Activated CD8-positive, alpha-beta T cell treated with anti-CD3 and anti-CD28 coated beads, Interleukin-2, amount 10 ng/mL, durations not matched to agents 7 days and 5 days (primary cell): ENCODE results near the gene ADIRF. TPM values are rescaled to one million over a fixed set of nuclear protein-coding genes. Genes with fewer than 3 reads are reported as not detected.

Experiments
- ATAC-seq: fragments of 150-1000 bp; cut with Tn5 transposase; one replicate; pipeline ENCODE4 v1.10.0; 2021; ENCODE audit warnings: moderate library complexity
- CTCF ChIA-PET: fragments of 350-600 bp; sonication (Branson Sonifier 250); formaldehyde crosslinking; loops from one replicate; lab custom pipeline; 2021; ENCODE audit warnings: antibody characterized with exemption; lab: Charles Lee
- POLR2A ChIA-PET: fragments of 350-600 bp; sonication (Branson Sonifier 250); formaldehyde crosslinking; loops from one replicate; lab custom pipeline; 2021; ENCODE audit warnings: antibody characterized with exemption; lab: Charles Lee
- DNase-seq: peaks from one replicate; pipeline ENCODE4 v3.0.0-alpha.2; 2020
- H3K27ac Mint-ChIP-seq: one replicate; pipeline ENCODE4 v1.8.0; 2021; ENCODE audit warnings: mild to moderate bottlenecking, mixed read lengths
- H3K27me3 Mint-ChIP-seq: one replicate; pipeline ENCODE4 v1.8.0; 2021; ENCODE audit warnings: low read depth, mixed read lengths
- H3K36me3 Mint-ChIP-seq: one replicate; pipeline ENCODE4 v1.8.0; 2021; ENCODE audit warnings: low read depth, mixed read lengths
- H3K4me1 Mint-ChIP-seq: one replicate; pipeline ENCODE4 v1.8.0; 2021; ENCODE audit warnings: low read depth, mixed read lengths
- H3K4me3 Mint-ChIP-seq: one replicate; pipeline ENCODE4 v1.8.0; 2021; ENCODE audit warnings: mild to moderate bottlenecking, mixed read lengths
- H3K9me3 Mint-ChIP-seq: one replicate; pipeline ENCODE4 v1.8.0; 2022; ENCODE audit warnings: mixed read lengths; ENCODE audit not compliant: insufficient read depth
- total RNA-seq, 2 experiments: library from RNA; stranded (reverse); gene quantifications; one replicate each; pipeline ENCODE4 v1.2.3, GENCODE V29; 2021

The ADIRF gene
- total RNA-seq, 2 experiments from 2014 or later: not detected

GRCh38 chr10:86958116-86958900 lies 10.0 kb upstream of the ADIRF start, which contains the start of gene SNCG:
SNCG (plus strand) TSS chr10:86958599; CDS start chr10:86958698, 99 bp downstream.
- no peak for ATAC-seq
- Mint-ChIP-seq H3K4me1 (no peaks in the 10 kb centered on the region), H3K27me3 (no peaks in the 10 kb centered on the region), H3K9me3 (no peaks in the 10 kb centered on the region), H3K4me3 (no peak within 1 kb of the TSS), H3K36me3 (no peaks in the 10 kb centered on the region), H3K27ac (no peak within 1 kb of the TSS)
- POLR2A ChIA-PET: no interaction called here
- DNase-seq: no peak
- CTCF ChIA-PET: interaction anchor here (1.9 to 2.1 kb wide), 2 partner anchors 8 to 20 kb away, joined by 5 to 13 read pairs; no protein-coding TSS in a partner anchor

GRCh38 chr10:86958901-86959736 lies 9.2 kb upstream of the ADIRF start:
- CTCF ChIA-PET: interaction anchor here (1.9 kb wide), 1 partner anchor 21 kb away, joined by 5 read pairs; no protein-coding TSS in a partner anchor
- DNase-seq (no peak), ATAC-seq (no peak)
- no peak overlapping the region for H3K27ac Mint-ChIP-seq
- POLR2A ChIA-PET: no interaction called here
- H3K27me3 Mint-ChIP-seq: no peaks in the 10 kb centered on the region
- no peaks in the 10 kb centered on the region for H3K36me3 Mint-ChIP-seq
- no peak overlapping the region for H3K4me3 Mint-ChIP-seq
- H3K4me1 Mint-ChIP-seq: no peaks in the 10 kb centered on the region
- H3K9me3 Mint-ChIP-seq: no peaks in the 10 kb centered on the region

GRCh38 chr10:86959737-86960002 lies 8.6 kb upstream of the ADIRF start:
- no peaks in the 10 kb centered on the region for H3K27me3 Mint-ChIP-seq
- H3K27ac Mint-ChIP-seq: no peak overlapping the region
- H3K4me3 Mint-ChIP-seq: no peak overlapping the region
- no peaks in the 10 kb centered on the region for H3K9me3 Mint-ChIP-seq
- POLR2A ChIA-PET: no interaction called here
- DNase-seq (no peak), ATAC-seq (no peak)
- H3K4me1 Mint-ChIP-seq: no peaks in the 10 kb centered on the region
- no peaks in the 10 kb centered on the region for H3K36me3 Mint-ChIP-seq
- CTCF ChIA-PET: interaction anchor here (1.3 kb wide), 1 partner anchor 19 kb away, joined by 4 read pairs; no protein-coding TSS in a partner anchor

GRCh38 chr10:86960003-86960862 lies 8.0 kb upstream of the ADIRF start:
- Mint-ChIP-seq H3K27ac (peak overlapping the region; percentile 49), H3K36me3 (no peaks in the 10 kb centered on the region), H3K27me3 (no peaks in the 10 kb centered on the region), H3K4me1 (no peaks in the 10 kb centered on the region), H3K4me3 (no peak overlapping the region), H3K9me3 (no peaks in the 10 kb centered on the region)
- ChIA-PET POLR2A (no interaction called here), CTCF (interaction anchor here (1.1 to 1.3 kb wide), 4 partner anchors 9 to 25 kb away, joined by 3 to 4 read pairs (median 4); no protein-coding TSS in a partner anchor)
- ATAC-seq (peak; percentile 65), DNase-seq (peak; percentile 37)

GRCh38 chr10:86960863-86961434 lies 7.3 kb upstream of the ADIRF start:
- Mint-ChIP-seq H3K27me3 (no peaks in the 10 kb centered on the region), H3K4me1 (peaks cover 2% of the 10 kb centered on the region), H3K36me3 (no peaks in the 10 kb centered on the region), H3K4me3 (no peak overlapping the region), H3K27ac (no peak overlapping the region), H3K9me3 (no peaks in the 10 kb centered on the region)
- POLR2A ChIA-PET: no interaction called here
- DNase-seq (no peak), ATAC-seq (no peak)
- CTCF ChIA-PET: interaction anchor here (1.1 to 1.3 kb wide), 4 partner anchors 9 to 26 kb away, joined by 3 to 4 read pairs (median 4); no protein-coding TSS in a partner anchor

- DNase-seq: no peak
- ATAC-seq: no peak
- Mint-ChIP-seq H3K9me3 (no peaks in the 10 kb centered on the region), H3K27me3 (no peaks in the 10 kb centered on the region), H3K4me1 (peaks cover 9% of the 10 kb centered on the region), H3K36me3 (no peaks in the 10 kb centered on the region), H3K27ac (no peak overlapping the region), H3K4me3 (no peak overlapping the region)
- CTCF ChIA-PET: interaction anchor here (1.0 kb wide), 1 partner anchor 23 kb away, joined by 6 read pairs; no protein-coding TSS in a partner anchor
- POLR2A ChIA-PET: no interaction called here
These were observed 6.7 kb upstream of the ADIRF start for GRCh38 chr10:86961481-86962091.

GRCh38 chr10:86962136-86962980 lies 5.9 kb upstream of the ADIRF start:
- ATAC-seq: no peak
- no peak overlapping the region for H3K27ac Mint-ChIP-seq
- POLR2A ChIA-PET: no interaction called here

GRCh38 chr10:86962981-86963310 lies 5.3 kb upstream of the ADIRF start:
- no peak for ATAC-seq
- Mint-ChIP-seq H3K27ac (no peak overlapping the region), H3K27me3 (peaks cover 2% of the 10 kb centered on the region), H3K36me3 (no peaks in the 10 kb centered on the region), H3K9me3 (no peaks in the 10 kb centered on the region), H3K4me3 (no peak overlapping the region), H3K4me1 (peaks cover 11% of the 10 kb centered on the region)
- CTCF ChIA-PET: no interaction called here
- POLR2A ChIA-PET: no interaction called here
- DNase-seq: no peak

More at GRCh38 chr10:86962136-86962980, 5.9 kb upstream of the ADIRF start:
- Mint-ChIP-seq H3K4me3 (no peak overlapping the region), H3K9me3 (no peaks in the 10 kb centered on the region), H3K27me3 (no peaks in the 10 kb centered on the region), H3K4me1 (peaks cover 11% of the 10 kb centered on the region), H3K36me3 (no peaks in the 10 kb centered on the region)
- no peak for DNase-seq
- CTCF ChIA-PET: interaction anchor here (1.0 kb wide), 1 partner anchor 24 kb away, joined by 6 read pairs; no protein-coding TSS in a partner anchor

GRCh38 chr10:86963341-86963919 lies 4.9 kb upstream of the ADIRF start:
- H3K36me3 Mint-ChIP-seq: no peaks in the 10 kb centered on the region
- H3K9me3 Mint-ChIP-seq: no peaks in the 10 kb centered on the region
- ATAC-seq: no peak
- DNase-seq: no peak
- ChIA-PET CTCF (interaction anchor here (0.6 kb wide), 1 partner anchor 24 kb away, joined by 3 read pairs; no protein-coding TSS in a partner anchor), POLR2A (no interaction called here)
- H3K4me1 Mint-ChIP-seq: peaks cover 11% of the 10 kb centered on the region
- no peak overlapping the region for H3K27ac Mint-ChIP-seq
- peaks cover 3% of the 10 kb centered on the region for H3K27me3 Mint-ChIP-seq
- H3K4me3 Mint-ChIP-seq: no peak overlapping the region
